Measurements from ENCODE around the gene COL28A1. TPM values are rescaled to one million over a fixed set of nuclear protein-coding genes. Genes with fewer than 3 reads are reported as not detected.

The COL28A1 gene
- total RNA-seq = under 0.01 and 0.78 TPM in 2 replicates

GRCh38 chr7:7535691-7536090 lies at the start of gene COL28A1:
Gene COL28A1, minus strand, starts transcription at chr7:7535873. Its CDS starts 2,998 bp downstream, at chr7:7532875.

DNA sequence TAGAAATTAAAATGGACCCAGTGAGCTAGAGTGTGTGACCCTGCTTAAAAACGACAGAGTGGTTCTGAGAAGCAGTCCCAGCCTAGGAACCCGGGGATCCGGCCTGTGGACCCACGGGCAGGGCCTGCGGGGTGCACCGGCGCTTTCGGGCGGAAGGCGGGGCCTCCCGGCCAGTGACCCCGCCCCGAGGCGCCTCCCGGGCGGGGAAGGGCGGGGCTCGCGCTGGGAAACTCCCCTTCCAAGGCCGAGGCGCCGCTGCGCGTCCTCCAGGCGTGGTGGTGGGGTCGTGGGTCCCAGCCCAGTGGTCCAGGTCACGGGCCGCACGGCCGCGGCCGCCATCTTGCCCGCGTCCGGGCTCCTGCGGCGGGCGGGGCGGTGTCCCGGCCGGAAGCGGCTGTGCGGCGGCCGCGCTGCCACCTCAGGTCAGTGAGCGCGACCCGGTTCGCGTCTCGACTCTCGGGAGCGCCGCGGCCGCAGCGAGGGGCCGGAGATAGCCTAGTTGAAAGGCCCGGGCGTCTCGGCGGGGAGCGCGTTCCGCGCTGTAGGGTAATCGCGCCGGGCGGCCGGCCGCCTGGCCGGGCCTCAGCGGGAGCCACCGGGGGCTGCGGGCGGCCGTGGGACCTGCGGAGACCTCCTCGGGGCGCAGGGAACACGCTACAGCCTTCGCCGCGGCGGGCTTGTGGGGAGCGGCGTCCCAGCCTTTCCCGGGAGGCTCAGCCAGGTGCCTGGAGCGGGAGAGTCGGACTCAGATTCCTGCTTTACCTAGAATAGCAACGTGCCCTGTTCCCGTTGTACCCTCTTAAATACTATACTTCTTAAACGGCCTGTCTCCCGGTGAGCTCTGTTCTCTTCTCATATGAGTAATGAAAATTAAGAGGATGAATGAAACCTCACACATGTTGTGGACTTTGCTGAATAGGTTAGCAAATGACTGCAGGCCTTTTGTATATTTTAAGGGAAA lies 31.3 kb upstream of the COL28A1 start, which contains the start of gene MIOS:
MIOS (plus strand) TSS at position 234 of the 961 bp plus-strand sequence. CDS start 5,592 bp downstream, outside the sequence.

Other genes with a start within 250 kb of the COL28A1 start
- 36.7 and 47.7 TPM in 2 replicates for gene MIOS, start 31.0 kb upstream of the COL28A1 start, total RNA-seq
- gene UMAD1, start 104.9 kb upstream of the COL28A1 start, total RNA-seq = 8.6 and 8.8 TPM in 2 replicates
- gene RPA3, start 182.7 kb upstream of the COL28A1 start, total RNA-seq = 38.9 and 41.2 TPM in 2 replicates

Measured in subcutaneous preadipocyte (primary cell).